IMR-90 (cell line): Measurements from ENCODE around the gene PRKAG2. TPM values are rescaled to one million over a fixed set of nuclear protein-coding genes. Genes with fewer than 3 reads are reported as not detected.

ENCODE experiments used
- ATAC-seq: fragments of 200-7000 bp; cut with Tn5 transposase; 2 replicates; pipeline ENCODE4 v1.9.1; 2020; ENCODE audit warnings: low read depth, mild to moderate bottlenecking, moderate library complexity
- BruUV-seq: library from RNA; stranded (reverse); fragments of 400-500 nt; replicated peaks from 2 replicates; lab custom pipeline; 2021; lab: Mats Ljungman, UMichigan
- CTCF ChIA-PET: fragments of 300-600 bp; formaldehyde crosslinking; extraction: SDS; loops from one replicate; lab custom pipeline; 2021; ENCODE audit warnings: antibody characterized with exemption; lab: Yijun Ruan, JAX
- POLR2A ChIA-PET: fragments of 300-600 bp; sonication (Branson Sonifier 250); formaldehyde crosslinking; loops from one replicate; lab custom pipeline; 2022; ENCODE audit warnings: antibody characterized with exemption; ENCODE audit not compliant: unreplicated experiment; lab: Charles Lee
- DNase-seq: peaks from one replicate; pipeline ENCODE4 v3.0.0; 2013
- H2AFZ ChIP-seq: replicated peaks from 2 replicates; pipeline ENCODE3; 2013; ENCODE audit warnings: low read length, mild to moderate bottlenecking; ENCODE audit not compliant: poor library complexity
- H2AK5ac ChIP-seq: 2 replicates; pipeline ENCODE4 v1.6.1; 2013; ENCODE audit warnings: low read depth, low read length, inconsistent platforms
- H2AK9ac ChIP-seq: replicated peaks from 2 replicates; pipeline ENCODE3; 2013; ENCODE audit warnings: mild to moderate bottlenecking, low read depth, low read length, moderate library complexity; ENCODE audit not compliant: poor library complexity
- H2BK120ac ChIP-seq: 2 replicates; pipeline ENCODE4 v1.6.1; 2013; ENCODE audit warnings: low read depth, low read length, inconsistent platforms
- H2BK15ac ChIP-seq: 3 replicates; pipeline ENCODE4 v1.6.1; 2013; ENCODE audit warnings: low read depth, low read length, inconsistent platforms
- H2BK20ac ChIP-seq: 2 replicates; pipeline ENCODE4 v1.6.1; 2013; ENCODE audit warnings: low read depth, mild to moderate bottlenecking, inconsistent platforms, low read length, moderate library complexity
- H2BK5ac ChIP-seq: 2 replicates; pipeline ENCODE4 v1.6.1; 2013; ENCODE audit warnings: mild to moderate bottlenecking, low read depth, low read length, inconsistent platforms; ENCODE audit not compliant: poor library complexity, severe bottlenecking
- H3K14ac ChIP-seq: replicated peaks from 2 replicates; pipeline ENCODE4 v1.6.1; 2013; ENCODE audit warnings: low read depth, low read length, inconsistent platforms
- H3K18ac ChIP-seq: 2 replicates; pipeline ENCODE4 v1.6.1; 2013; ENCODE audit warnings: low read depth, low read length, control low read depth
- H3K23ac ChIP-seq: 2 replicates; pipeline ENCODE4 v1.6.1; 2013; ENCODE audit warnings: low read depth, low read length, inconsistent platforms
- H3K27ac ChIP-seq: 2 replicates; pipeline ENCODE4 v1.5.1; 2013; ENCODE audit warnings: mild to moderate bottlenecking, control low read depth, low read length; ENCODE audit not compliant: insufficient read depth
- H3K27me3 ChIP-seq: 2 replicates; pipeline ENCODE4 v1.6.1; 2013; ENCODE audit warnings: low read length; ENCODE audit not compliant: control insufficient read depth, insufficient read depth
- H3K36me3 ChIP-seq: 2 replicates; pipeline ENCODE4 v1.6.1; 2013; ENCODE audit warnings: low read length, mixed read lengths; ENCODE audit not compliant: control insufficient read depth, insufficient read depth
- H3K4ac ChIP-seq: 2 replicates; pipeline ENCODE4 v1.6.1; 2013; ENCODE audit warnings: low read depth, low read length, inconsistent platforms
- H3K4me1 ChIP-seq: 2 replicates; pipeline ENCODE4 v1.6.1; 2013; ENCODE audit warnings: low read length, mixed read lengths; ENCODE audit not compliant: control insufficient read depth, insufficient read depth
- H3K4me2 ChIP-seq: 2 replicates; pipeline ENCODE4 v1.6.1; 2013; ENCODE audit warnings: low read depth, mild to moderate bottlenecking, control low read depth, low read length, moderate library complexity
- H3K4me3 ChIP-seq: 2 replicates; pipeline ENCODE4 v1.5.1; 2013; ENCODE audit warnings: low read depth, mild to moderate bottlenecking, control low read depth, low read length, moderate library complexity; ENCODE audit not compliant: insufficient read depth
- H3K56ac ChIP-seq: 2 replicates; pipeline ENCODE4 v1.6.1; 2013; ENCODE audit warnings: low read length, inconsistent platforms; ENCODE audit not compliant: insufficient read depth; ENCODE audit errors: extremely low read depth
- H3K79me1 ChIP-seq, 2 experiments: 2 replicates each; pipeline ENCODE4 v1.6.1; 2013; ENCODE audit warnings: low read length in 2 of 2, inconsistent platforms in 1 of 2, low read depth in 1 of 2
- H3K9ac ChIP-seq: 2 replicates; pipeline ENCODE4 v1.6.1; 2013; ENCODE audit warnings: low read depth, low read length, control low read depth
- H3K9me1 ChIP-seq: 2 replicates; pipeline ENCODE4 v1.6.1; 2013; ENCODE audit warnings: low read length, inconsistent platforms; ENCODE audit not compliant: insufficient read depth
- H3K9me3 ChIP-seq: 2 replicates; pipeline ENCODE4 v1.6.1; 2013; ENCODE audit warnings: low read length; ENCODE audit not compliant: control insufficient read depth, insufficient read depth
- H4K20me1 ChIP-seq: 2 replicates; pipeline ENCODE4 v1.6.1; 2013; ENCODE audit warnings: low read length, inconsistent platforms; ENCODE audit not compliant: insufficient read depth
- H4K5ac ChIP-seq: 2 replicates; pipeline ENCODE4 v1.6.1; 2013; ENCODE audit warnings: mild to moderate bottlenecking, low read depth, low read length, control low read depth
- H4K8ac ChIP-seq, 2 experiments: 2 replicates each; pipeline ENCODE4 v1.6.1; 2013; ENCODE audit warnings: low read depth in 2 of 2, low read length in 2 of 2, control low read depth in 1 of 2, inconsistent platforms in 1 of 2
- H4K91ac ChIP-seq: 2 replicates; pipeline ENCODE4 v1.6.1; 2013; ENCODE audit warnings: low read depth, low read length, inconsistent platforms; ENCODE audit not compliant: insufficient read depth
- BHLHE40 ChIP-seq: fragments of 150-350 bp; IDR thresholded peaks from 2 replicates; pipeline ENCODE4 v1.6.1; 2016; ENCODE audit warnings: mild to moderate bottlenecking, low read depth, low read length
- CEBPB ChIP-seq: IDR thresholded peaks from 2 replicates; pipeline ENCODE4 v1.6.1; 2012; ENCODE audit warnings: low read depth, low read length, improper control_type of control experiment
- CHD1 ChIP-seq: IDR thresholded peaks from 2 replicates; pipeline ENCODE4 v1.6.1; 2012; ENCODE audit warnings: low read depth, low read length, improper control_type of control experiment
- CTCF ChIP-seq: conservative IDR thresholded peaks from 2 replicates; pipeline ENCODE4 v1.5.1; 2012; ENCODE audit warnings: mild to moderate bottlenecking, low read depth, low read length, improper control_type of control experiment
- ELK1 ChIP-seq: fragments of 150-350 bp; IDR thresholded peaks from 2 replicates; pipeline ENCODE4 v1.6.1; 2016; ENCODE audit warnings: low read depth, mild to moderate bottlenecking, low read length, moderate library complexity, borderline replicate concordance
- FOS ChIP-seq: fragments of 150-350 bp; IDR thresholded peaks from 2 replicates; pipeline ENCODE4 v1.6.1; 2016; ENCODE audit warnings: low read depth, low read length
- MAFK ChIP-seq: IDR thresholded peaks from 2 replicates; pipeline ENCODE4 v1.6.1; 2012; ENCODE audit warnings: low read depth, low read length, improper control_type of control experiment
- MAZ ChIP-seq: IDR thresholded peaks from 2 replicates; pipeline ENCODE4 v1.6.1; 2012; ENCODE audit warnings: low read depth, mild to moderate bottlenecking, low read length, improper control_type of control experiment, moderate library complexity, borderline replicate concordance
- MXI1 ChIP-seq: IDR thresholded peaks from 2 replicates; pipeline ENCODE4 v1.6.1; 2012; ENCODE audit warnings: low read depth, mild to moderate bottlenecking, low read length, moderate library complexity, borderline replicate concordance
- NFE2L2 ChIP-seq: fragments of 150-350 bp; IDR thresholded peaks from 2 replicates; pipeline ENCODE4 v1.6.1; 2016; ENCODE audit warnings: low read depth, mild to moderate bottlenecking, low read length
- POLR2A ChIP-seq: IDR thresholded peaks from 2 replicates; pipeline ENCODE4 v1.6.1; 2012; ENCODE audit warnings: mild to moderate bottlenecking, low read depth, low read length
- RAD21 ChIP-seq: IDR thresholded peaks from 2 replicates; pipeline ENCODE4 v1.6.1; 2012; ENCODE audit warnings: low read length, improper control_type of control experiment
- RCOR1 ChIP-seq: IDR thresholded peaks from 2 replicates; pipeline ENCODE4 v1.6.1; 2012; ENCODE audit warnings: mild to moderate bottlenecking, low read length, improper control_type of control experiment; ENCODE audit not compliant: insufficient replicate concordance
- RFX5 ChIP-seq: IDR thresholded peaks from 2 replicates; pipeline ENCODE4 v1.8.0; 2012; ENCODE audit warnings: low read depth, mild to moderate bottlenecking, low read length, moderate library complexity
- SMC3 ChIP-seq: fragments of 150-350 bp; IDR thresholded peaks from 2 replicates; pipeline ENCODE4 v1.6.1; 2016; ENCODE audit warnings: low read depth, mild to moderate bottlenecking, antibody characterized with exemption, low read length, moderate library complexity
- USF2 ChIP-seq: fragments of 150-350 bp; IDR thresholded peaks from 2 replicates; pipeline ENCODE4 v1.6.1; 2017; ENCODE audit warnings: mild to moderate bottlenecking, antibody characterized with exemption, low read length, low read depth
- WGBS, 2 experiments: methylation state at CpG; one replicate each; pipeline versions ENCODE4 v1.1.5 to v1.1.7; 2013; ENCODE audit warnings: missing lambda C conversion rate in 2 of 2; ENCODE audit not compliant: insufficient read length in 1 of 2; ENCODE audit errors: extremely low coverage in 2 of 2; 5-methylcytosine and 5-hydroxymethylcytosine counted together
- dilution Hi-C: fragments of 300-500 bp; cut with HindIII; formaldehyde crosslinking; loops from one replicate; pipeline ENCODE4 v1.14.3; 2018; ENCODE audit warnings: low sequenced_read_pairs; ENCODE audit not compliant: unreplicated experiment
- in situ Hi-C: fragments of 300-500 bp; cut with MboI; formaldehyde crosslinking; loops from 3 replicates; pipeline ENCODE4 v1.14.3; 2019; ENCODE audit warnings: low sequenced_read_pairs, inconsistent platforms, mixed read lengths
- intact Hi-C: fragments of 100-400 bp; cut with micrococcal nuclease; formaldehyde crosslinking; loops from 2 replicates; pipeline ENCODE4 v1.10.0; 2022
- polyA plus RNA-seq, 3 experiments: library from polyadenylated mRNA; depleted of rRNA; stranded (reverse); fragments of >200 nt; gene quantifications; 2 replicates each; pipeline ENCODE4 v1.2.3, GENCODE V29; 2012; ENCODE audit warnings: low replicate concordance in 1 of 3
- total RNA-seq: library from RNA; depleted of rRNA; stranded (reverse); fragments of >200 nt; gene quantifications from 2 replicates; pipeline ENCODE4 v1.2.3, GENCODE V29; 2012

The PRKAG2 gene
- total and polyA plus RNA-seq, 2 of the 4 experiments (the other 2 are of a cell fraction), result 15.4 to 21.6 TPM

GRCh38 chr7:151586531-151587260 is 290.2 kb downstream of the PRKAG2 start:
- intact Hi-C loops (no loop called here), dilution Hi-C loops (no loop called here), in situ Hi-C loops (no loop called here)
- DNase-seq, result no peak
- H2AK5ac ChIP-seq, result no peak overlapping the region
- no peaks in the 10 kb centered on the region for H3K4me1 ChIP-seq
- H2BK15ac ChIP-seq, result no peak overlapping the region
- H4K5ac ChIP-seq, result no peak overlapping the region
- no peak for ATAC-seq
- no peak overlapping the region for H3K23ac ChIP-seq
- TF ChIP-seq BHLHE40 (no peak), FOS (no peak), MAZ (no peak), NFE2L2 (no peak), USF2 (no peak), POLR2A (no peak), ELK1 (no peak), SMC3 (no peak), MAFK (no peak), MXI1 (no peak), CHD1 (no peak), CEBPB (no peak), RAD21 (no peak), RFX5 (no peak), RCOR1 (no peak), CTCF (no peak)
- no peak overlapping the region for H2BK120ac ChIP-seq
- no peaks in the 10 kb centered on the region; the same call in 1 of the 2 replicates for H4K20me1 ChIP-seq
- POLR2A ChIA-PET, result no interaction called here
- peaks cover 4% of the 10 kb centered on the region; the same call in 1 of the 2 replicates for H3K9me1 ChIP-seq
- H3K56ac ChIP-seq, result no peak overlapping the region
- H4K91ac ChIP-seq, result no peak overlapping the region
- no peaks in the 10 kb centered on the region for H3K9me3 ChIP-seq
- 87% methylated on average over 7 of the region's 14 CpGs; no CpG with 5 or more reads in 1 of the 2 experiments for WGBS, 2 experiments
- no peak overlapping the region for H4K8ac ChIP-seq
- no peak overlapping the region for H3K4ac ChIP-seq
- H3K9ac ChIP-seq, result no peak overlapping the region
- no peak overlapping the region for H3K18ac ChIP-seq
- H3K14ac ChIP-seq, result no peak overlapping the region
- H3K36me3 ChIP-seq, result peaks cover 3% of the 10 kb centered on the region; the same call in 1 of the 2 replicates
- H2AK9ac ChIP-seq, result no peak overlapping the region
- no peak overlapping the region for H2BK5ac ChIP-seq
- H2BK20ac ChIP-seq, result no peak overlapping the region
- BruUV-seq, result no TSS peak
- no peak overlapping the region for H3K27ac ChIP-seq
- H3K79me1 ChIP-seq, result peaks cover 37 to 38% of the 10 kb centered on the region in 2 experiments
- no peak overlapping the region for H3K4me3 ChIP-seq
- H2AFZ ChIP-seq, result no peak overlapping the region
- H3K27me3 ChIP-seq, result no peaks in the 10 kb centered on the region
- no peak overlapping the region for H3K4me2 ChIP-seq
- CTCF ChIA-PET, result no interaction called here
